ENCODE measurements around the gene KIFBP. TPM values are rescaled to one million over a fixed set of nuclear protein-coding genes. Genes with fewer than 3 reads are reported as not detected.

The KIFBP gene
- total RNA-seq, 1 experiment from 2014 or later: 37.3 TPM

GRCh38 chr10:69043931-69044531, 55.4 kb downstream of the KIFBP start:
- in situ Hi-C loops (cut with HindIII; ENCODE audit: low pct_unique_long_range_greater_than_20kb, low sequenced_read_pairs): no loop called here

GRCh38 chr10:69044546-69044945, 55.9 kb downstream of the KIFBP start:
- in situ Hi-C loops (cut with HindIII; ENCODE audit: low pct_unique_long_range_greater_than_20kb, low sequenced_read_pairs): no loop called here
- no peak for DNase-seq (ENCODE audit: low read depth)

More at GRCh38 chr10:69043931-69044531, 55.4 kb downstream of the KIFBP start:
- DNase-seq (ENCODE audit: low read depth): no peak

- in situ Hi-C loops (cut with HindIII; ENCODE audit: low pct_unique_long_range_greater_than_20kb, low sequenced_read_pairs): no loop called here
- peak; percentile 14 for DNase-seq (ENCODE audit: low read depth)
Observed at GRCh38 chr10:69045441-69046300, 57.1 kb downstream of the KIFBP start.

GRCh38 chr10:69047111-69047832, 58.7 kb downstream of the KIFBP start:
- no peak for DNase-seq (ENCODE audit: low read depth)

GRCh38 chr10:69048103-69048502, 59.5 kb downstream of the KIFBP start:
- in situ Hi-C loops (cut with HindIII; ENCODE audit: low pct_unique_long_range_greater_than_20kb, low sequenced_read_pairs): no loop called here
- DNase-seq (ENCODE audit: low read depth): no peak

More at GRCh38 chr10:69047111-69047832, 58.7 kb downstream of the KIFBP start:
- in situ Hi-C loops (cut with HindIII; ENCODE audit: low pct_unique_long_range_greater_than_20kb, low sequenced_read_pairs): no loop called here

GRCh38 chr10:69049566-69049961, 61.0 kb downstream of the KIFBP start:
- in situ Hi-C loops (cut with HindIII; ENCODE audit: low pct_unique_long_range_greater_than_20kb, low sequenced_read_pairs): no loop called here
- DNase-seq (ENCODE audit: low read depth): no peak

GRCh38 chr10:69051303-69051702, 62.7 kb downstream of the KIFBP start:
- no peak for DNase-seq (ENCODE audit: low read depth)
- in situ Hi-C loops (cut with HindIII; ENCODE audit: low pct_unique_long_range_greater_than_20kb, low sequenced_read_pairs): no loop called here

- no peak for DNase-seq (ENCODE audit: low read depth)
Observed at GRCh38 chr10:69051710-69052487, 63.3 kb downstream of the KIFBP start.

GRCh38 chr10:69052736-69053135, 64.1 kb downstream of the KIFBP start:
- DNase-seq (ENCODE audit: low read depth): no peak
- in situ Hi-C loops (cut with HindIII; ENCODE audit: low pct_unique_long_range_greater_than_20kb, low sequenced_read_pairs): no loop called here

More at GRCh38 chr10:69051710-69052487, 63.3 kb downstream of the KIFBP start:
- in situ Hi-C loops (cut with HindIII; ENCODE audit: low pct_unique_long_range_greater_than_20kb, low sequenced_read_pairs): no loop called here

- in situ Hi-C loops (cut with HindIII; ENCODE audit: low pct_unique_long_range_greater_than_20kb, low sequenced_read_pairs): no loop called here
- DNase-seq (ENCODE audit: low read depth): no peak
Observed at GRCh38 chr10:69055241-69055640, 66.6 kb downstream of the KIFBP start.

- DNase-seq (ENCODE audit: low read depth): no peak
- in situ Hi-C loops (cut with HindIII; ENCODE audit: low pct_unique_long_range_greater_than_20kb, low sequenced_read_pairs): no loop called here
Observed at GRCh38 chr10:69056129-69056528, 67.5 kb downstream of the KIFBP start.

- in situ Hi-C loops (cut with HindIII; ENCODE audit: low pct_unique_long_range_greater_than_20kb, low sequenced_read_pairs): no loop called here
- DNase-seq (ENCODE audit: low read depth): no peak
Observed at GRCh38 chr10:69056536-69057260, 68.1 kb downstream of the KIFBP start.

GRCh38 chr10:69057261-69057950, 68.8 kb downstream of the KIFBP start:
- in situ Hi-C loops (cut with HindIII; ENCODE audit: low pct_unique_long_range_greater_than_20kb, low sequenced_read_pairs): no loop called here
- no peak for DNase-seq (ENCODE audit: low read depth)

GRCh38 chr10:69057951-69058297, 69.3 kb downstream of the KIFBP start:
- DNase-seq (ENCODE audit: low read depth): no peak
- in situ Hi-C loops (cut with HindIII; ENCODE audit: low pct_unique_long_range_greater_than_20kb, low sequenced_read_pairs): no loop called here

GRCh38 chr10:69060127-69060798, 71.7 kb downstream of the KIFBP start:
- DNase-seq (ENCODE audit: low read depth): no peak
- in situ Hi-C loops (cut with HindIII; ENCODE audit: low pct_unique_long_range_greater_than_20kb, low sequenced_read_pairs): no loop called here

GRCh38 chr10:69061305-69062161, 72.9 kb downstream of the KIFBP start:
- in situ Hi-C loops (cut with HindIII; ENCODE audit: low pct_unique_long_range_greater_than_20kb, low sequenced_read_pairs): no loop called here
- DNase-seq (ENCODE audit: low read depth): peak; percentile 96
